Right lobe of liver (tissue), 4 donors: Measurements from ENCODE around the gene RIMS1.

Experiments used
- CTCF ChIP-seq, 4 donors: fragments of 200-600 bp in 3 of 4; fragments of 450-650 bp in 1 of 4; IDR thresholded peaks; one replicate each; pipeline versions ENCODE4 v1.5.1 to v1.8.0; 2016 to 2022; ENCODE audit warnings: antibody characterized with exemption in 4 of 4, mild to moderate bottlenecking in 2 of 4
- POLR2A ChIP-seq: fragments of 450-650 bp; IDR thresholded peaks from one replicate; pipeline ENCODE4 v1.6.1; 2017; ENCODE audit warnings: antibody characterized with exemption, mild to moderate bottlenecking
- donor health status: DM: no; HTN: no; CAD: no.
- donor health status: DM: no; HTN: no; CAD: no.
- donor health status: DM: no; HTN: yes; CAD: no.

GRCh38 chr6:71994705-71995271 lies 108.4 kb downstream of the RIMS1 start:
- TF ChIP-seq POLR2A: no peak
- no peak for TF ChIP-seq CTCF (IDR thresholded peaks at IDR 0.05)
